Kidney tubule cell (primary cell): Measurements from ENCODE around the gene SLC38A3.

Source experiments
- DNase-seq: peaks from one replicate; pipeline ENCODE4 v3.0.0-alpha.2; 2018; ENCODE audit warnings: low spot score

The SLC38A3 gene

DNA sequence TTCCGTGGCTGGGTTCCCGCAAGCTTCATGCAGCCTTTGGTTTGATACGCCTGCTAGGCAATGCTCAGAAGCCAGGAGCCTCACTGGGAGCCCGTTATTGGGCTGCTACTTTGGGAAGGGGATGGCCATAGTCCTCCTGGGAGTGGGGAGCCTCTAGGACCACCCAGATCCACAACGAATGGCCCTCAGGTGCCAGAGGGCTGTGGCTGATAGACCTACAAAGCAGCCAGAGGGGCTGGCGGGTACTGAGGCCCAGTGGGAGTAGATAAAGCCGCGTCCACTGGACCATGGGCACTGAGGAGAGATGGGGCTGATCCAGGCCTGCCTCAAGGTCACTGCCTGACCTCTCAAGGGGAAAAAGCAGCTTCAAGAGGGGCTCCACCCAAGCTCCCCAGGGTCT lies 12.9 kb upstream of the SLC38A3 start:
- no peak for DNase-seq

DNA sequence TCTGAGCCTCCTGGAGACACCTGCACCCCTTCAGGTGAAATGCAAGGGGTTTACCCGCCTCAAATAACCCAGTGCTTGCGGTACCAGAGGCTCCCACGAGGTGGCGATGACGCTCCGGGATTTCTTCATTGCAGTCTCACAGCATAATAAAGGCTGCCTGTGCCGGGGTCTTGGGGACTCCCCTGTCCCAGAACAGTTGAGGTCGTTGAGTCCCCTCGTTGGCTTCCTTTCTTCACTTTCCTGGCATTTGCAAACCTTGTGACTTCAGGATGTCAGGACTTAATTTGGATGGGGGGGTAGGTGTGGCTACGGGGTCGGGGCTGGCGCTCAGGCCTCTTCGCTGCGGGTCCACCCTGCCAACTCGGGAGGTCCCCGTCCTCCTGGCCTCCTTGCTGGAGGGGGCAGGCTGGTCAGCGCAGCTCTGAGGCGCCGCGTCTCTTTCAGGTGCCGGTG lies 12.4 kb upstream of the SLC38A3 start:
- peak; percentile 65 for DNase-seq

DNA sequence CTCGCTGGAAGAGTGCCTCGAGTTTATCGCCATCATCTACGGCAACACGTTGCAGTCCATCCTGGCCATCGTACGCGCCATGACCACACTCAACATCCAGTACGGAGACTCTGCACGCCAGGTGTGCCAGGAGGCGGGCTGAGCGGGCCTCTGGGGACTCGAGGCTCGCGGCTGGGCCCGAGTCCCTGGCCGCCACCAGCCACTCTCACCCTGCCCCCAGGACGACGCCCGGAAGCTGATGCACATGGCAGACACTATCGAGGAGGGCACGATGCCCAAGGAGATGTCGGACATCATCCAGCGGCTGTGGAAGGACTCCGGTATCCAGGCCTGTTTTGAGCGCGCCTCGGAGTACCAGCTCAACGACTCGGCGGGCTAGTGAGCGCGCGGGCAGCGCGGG lies 11.8 kb upstream of the SLC38A3 start:
- DNase-seq: no peak

DNA sequence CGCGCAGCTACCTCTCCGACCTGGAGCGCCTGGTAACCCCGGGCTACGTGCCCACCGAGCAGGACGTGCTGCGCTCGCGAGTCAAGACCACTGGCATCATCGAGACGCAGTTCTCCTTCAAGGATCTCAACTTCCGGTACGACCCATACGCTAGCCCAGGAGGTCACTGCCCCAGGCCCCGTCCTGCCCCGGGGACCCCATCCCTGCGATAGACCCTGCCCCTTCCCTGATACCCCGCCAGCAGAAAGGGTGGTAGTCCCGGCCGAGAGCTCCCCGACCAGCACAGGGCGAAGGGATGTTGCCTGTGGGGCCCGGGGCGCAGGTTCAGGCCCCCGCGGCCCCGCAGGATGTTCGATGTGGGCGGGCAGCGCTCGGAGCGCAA lies 11.3 kb upstream of the SLC38A3 start:
- DNase-seq: no peak

DNA sequence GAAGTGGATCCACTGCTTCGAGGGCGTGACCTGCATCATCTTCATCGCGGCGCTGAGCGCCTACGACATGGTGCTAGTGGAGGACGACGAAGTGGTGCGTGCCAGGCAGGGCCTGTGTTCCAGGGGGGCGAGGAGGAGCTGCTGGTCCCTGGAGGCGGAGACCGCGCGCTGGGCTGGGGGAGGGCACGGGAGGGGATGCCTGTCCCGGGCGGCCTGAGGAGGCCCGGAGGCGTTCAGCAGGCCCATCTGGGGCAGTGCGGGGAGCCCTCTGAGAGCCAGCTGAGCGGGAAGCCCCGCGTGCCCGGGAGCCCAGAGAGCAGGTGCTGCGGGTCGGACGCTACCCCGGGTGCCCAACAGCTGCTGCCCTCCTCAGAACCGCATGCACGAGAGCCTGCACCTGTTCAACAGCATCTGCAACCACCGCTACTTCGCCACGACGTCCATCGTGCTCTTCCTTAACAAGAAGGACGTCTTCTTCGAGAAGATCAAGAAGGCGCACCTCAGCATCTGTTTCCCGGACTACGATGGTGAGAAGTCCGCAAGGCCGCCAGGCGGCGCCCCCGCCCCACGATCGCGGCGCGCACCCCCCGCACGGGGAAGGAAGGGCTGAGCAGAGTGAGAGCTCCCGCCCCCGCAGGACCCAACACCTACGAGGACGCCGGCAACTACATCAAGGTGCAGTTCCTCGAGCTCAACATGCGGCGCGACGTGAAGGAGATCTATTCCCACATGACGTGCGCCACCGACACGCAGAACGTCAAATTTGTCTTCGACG lies 10.8 kb upstream of the SLC38A3 start:
- peak; percentile 65 for DNase-seq

DNA sequence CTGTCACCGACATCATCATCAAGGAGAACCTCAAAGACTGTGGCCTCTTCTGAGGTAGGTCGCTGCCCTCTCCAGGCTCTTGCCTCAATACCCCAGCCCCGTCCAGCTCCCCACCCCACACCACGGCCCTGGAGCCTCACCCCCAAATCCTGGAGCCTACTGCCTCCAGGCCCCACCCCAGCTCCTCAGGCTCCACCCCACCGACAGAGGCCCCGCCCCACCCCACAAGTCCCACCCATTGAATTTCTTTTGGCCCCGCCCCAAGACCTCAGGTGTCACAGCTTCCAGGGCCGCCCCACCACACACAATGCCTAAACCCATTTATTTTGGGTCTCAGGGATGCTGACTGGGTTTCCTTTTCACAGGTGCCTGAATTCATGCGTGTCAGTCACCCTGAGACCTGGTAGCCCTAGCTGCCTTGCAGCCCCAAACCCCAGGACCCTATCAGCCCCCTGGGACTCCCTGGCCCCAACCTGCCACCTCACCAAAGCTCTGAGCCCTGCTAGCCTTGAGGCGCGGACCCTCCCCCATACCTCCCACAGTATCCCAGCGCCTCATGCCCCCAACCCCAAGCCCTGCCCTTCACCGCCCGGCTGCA lies 10.1 kb upstream of the SLC38A3 start:
- DNase-seq: no peak

DNA sequence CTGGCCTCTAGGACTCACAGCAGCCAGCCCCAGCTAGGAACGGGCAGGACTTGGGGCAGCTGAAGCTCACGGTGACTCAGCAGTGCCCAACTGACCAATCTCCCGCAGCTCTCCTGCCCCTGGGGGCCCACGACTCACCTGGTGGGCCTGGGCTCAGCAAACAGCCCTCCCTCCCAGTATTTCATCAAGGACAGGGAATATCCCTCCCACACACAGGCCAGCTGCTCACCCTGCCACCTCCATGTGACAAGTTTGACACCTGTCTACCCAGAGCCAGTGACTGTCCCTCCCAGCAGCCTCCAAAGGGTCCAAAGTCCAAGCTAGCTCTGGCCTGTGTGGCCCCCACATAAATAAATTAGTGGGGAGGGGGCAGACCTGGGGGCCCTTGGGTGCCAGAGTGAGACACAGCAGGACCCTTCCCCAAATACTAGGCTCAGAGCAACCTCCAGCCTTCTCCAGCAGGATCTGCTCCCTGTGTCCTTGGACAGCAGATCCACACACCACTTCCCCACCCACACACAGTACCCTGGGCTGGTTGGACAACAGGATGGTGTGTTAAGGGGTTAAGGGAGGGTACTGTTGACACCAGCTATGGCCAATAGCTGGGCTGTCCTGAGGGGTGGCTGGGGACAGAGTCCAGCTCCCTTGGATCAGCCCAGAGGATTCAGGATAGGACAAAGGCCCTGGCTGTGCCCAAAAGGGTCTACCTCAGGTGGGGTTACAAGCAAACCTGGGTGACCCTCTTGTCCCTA lies 9.4 kb upstream of the SLC38A3 start:
- peak; percentile 33 for DNase-seq

DNA sequence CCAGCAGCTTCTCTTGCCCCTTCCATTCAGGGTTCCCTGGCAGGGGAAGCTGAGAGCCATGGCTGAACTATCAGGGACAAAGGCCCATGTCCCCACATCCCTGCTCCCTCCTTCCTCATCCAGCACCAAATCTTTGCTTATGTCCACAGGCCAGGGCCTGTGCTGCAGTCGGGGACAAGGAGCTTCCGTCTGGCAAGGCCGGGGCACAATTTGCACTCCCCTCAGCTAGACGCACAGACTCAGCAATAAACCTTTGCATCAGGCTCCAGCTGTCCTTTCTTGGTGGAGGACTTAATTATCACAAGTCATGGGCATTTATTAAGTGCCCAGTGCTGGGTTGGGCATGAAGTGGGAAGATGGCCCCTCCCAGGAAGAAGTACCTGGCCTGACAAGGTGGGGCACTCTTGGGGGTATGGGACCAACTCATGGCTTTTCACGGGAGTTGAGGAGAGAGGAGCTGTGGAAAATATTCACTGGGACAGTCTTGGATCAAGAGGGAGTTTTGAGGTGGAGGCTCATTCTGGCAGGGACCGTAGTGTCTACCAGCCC lies 8.7 kb upstream of the SLC38A3 start:
- DNase-seq: no peak

DNA sequence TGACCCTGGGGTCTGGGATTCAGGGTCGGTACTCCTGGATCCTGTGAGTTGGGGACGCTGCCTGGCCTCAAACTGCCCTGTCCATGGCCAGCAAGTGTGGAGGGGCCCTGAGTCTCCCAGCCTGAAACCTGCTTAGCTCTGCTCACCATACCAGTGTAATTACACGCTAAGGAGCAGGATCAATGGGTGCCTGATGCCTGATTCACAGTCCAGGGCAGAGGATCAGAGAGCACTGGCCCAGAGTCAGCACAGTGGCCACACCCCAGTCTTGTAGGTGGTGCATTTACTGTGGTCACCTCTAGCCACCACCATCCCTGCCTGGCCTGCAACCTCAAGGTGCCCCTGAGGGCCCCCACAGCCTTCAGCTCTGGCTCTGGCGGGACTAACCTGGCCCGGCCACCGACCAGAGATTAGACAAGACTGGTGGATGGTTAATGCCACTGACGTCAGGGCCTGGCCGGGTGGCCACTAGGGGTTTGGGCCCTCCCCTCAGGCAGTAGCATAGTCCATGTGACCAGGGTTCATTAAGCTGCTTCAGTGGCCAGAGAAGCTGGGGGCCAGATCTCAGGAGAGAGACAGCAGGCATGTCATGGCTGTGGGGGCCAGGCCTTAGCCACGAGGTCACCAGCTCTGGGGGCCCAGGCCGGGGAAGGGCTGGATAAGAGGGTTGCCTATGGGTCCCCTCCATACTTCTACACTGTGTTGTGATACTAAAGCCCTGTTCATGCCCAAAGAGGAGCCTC lies 3.3 kb upstream of the SLC38A3 start:
- peak; percentile 42 for DNase-seq

DNA sequence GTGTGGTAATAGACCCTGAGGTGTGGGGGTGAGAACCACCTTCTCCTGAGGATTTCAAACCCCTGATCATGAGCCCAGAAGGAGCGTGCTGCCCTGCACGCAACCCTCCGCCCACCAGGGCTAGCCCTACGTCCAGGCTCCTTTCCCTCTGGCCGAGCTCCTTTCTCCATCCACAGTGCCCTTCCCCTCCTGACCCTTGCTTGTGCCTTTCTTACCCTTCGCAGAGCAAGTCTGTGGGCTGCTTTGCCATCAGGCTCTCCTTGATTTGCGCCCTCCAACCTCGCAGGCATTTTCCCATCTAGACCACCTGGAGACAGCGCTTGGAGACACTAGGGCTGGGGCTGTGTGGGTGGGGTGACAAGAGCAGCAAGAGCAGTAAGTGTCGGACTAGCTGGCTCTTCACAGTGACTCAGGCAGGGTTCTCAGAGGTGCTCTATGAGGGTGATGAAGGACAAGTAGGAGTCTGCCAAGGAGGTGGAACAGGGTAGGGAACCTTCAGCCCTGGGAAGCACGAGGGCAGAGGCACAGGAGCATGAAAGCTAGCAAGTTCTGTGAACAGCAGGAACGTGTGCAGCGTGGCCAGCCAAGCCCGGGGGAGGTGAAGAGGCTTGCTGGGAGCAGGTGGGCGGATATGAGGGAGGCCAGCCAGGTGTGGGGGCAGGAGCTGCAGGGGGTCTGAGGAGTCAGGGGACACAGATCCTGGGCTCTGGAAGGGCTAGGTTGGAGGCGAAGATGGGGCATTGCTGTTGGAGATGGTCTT lies 2.5 kb upstream of the SLC38A3 start:
- DNase-seq: no peak

DNA sequence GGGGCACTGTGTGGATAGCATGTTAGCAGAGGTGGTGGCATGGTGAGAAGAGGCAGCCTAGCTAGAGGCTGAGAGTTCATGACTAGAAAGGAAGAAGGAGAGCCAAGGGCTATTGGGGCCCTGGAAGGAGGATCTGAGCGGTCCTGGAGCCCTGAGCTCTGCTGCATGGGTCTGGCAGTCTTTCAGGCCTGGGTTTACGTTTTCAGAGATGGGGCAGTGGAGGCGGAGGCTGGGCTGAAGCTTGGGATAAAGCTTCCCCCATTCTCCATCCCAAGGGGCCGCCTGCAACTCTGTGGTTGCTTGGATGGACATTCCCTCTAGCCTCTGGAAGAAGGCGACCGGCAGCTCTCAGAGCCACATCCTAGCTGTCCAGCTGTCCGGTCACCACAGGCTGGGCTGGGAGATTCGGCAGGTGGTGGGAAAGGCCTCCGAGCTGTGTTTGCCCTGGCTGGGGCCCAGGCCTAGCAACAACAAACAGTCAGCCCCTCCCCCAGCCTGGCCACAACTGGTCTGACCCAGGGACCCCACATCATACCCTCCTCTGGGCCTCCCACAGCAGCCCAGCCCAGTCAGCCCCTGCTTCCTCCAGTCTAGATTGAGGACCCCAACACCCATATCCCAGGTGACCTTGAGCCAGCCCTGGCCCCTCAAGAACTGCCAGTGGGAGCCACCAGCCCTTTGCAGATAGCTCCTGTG lies 1.8 kb upstream of the SLC38A3 start:
- DNase-seq: no peak

DNA sequence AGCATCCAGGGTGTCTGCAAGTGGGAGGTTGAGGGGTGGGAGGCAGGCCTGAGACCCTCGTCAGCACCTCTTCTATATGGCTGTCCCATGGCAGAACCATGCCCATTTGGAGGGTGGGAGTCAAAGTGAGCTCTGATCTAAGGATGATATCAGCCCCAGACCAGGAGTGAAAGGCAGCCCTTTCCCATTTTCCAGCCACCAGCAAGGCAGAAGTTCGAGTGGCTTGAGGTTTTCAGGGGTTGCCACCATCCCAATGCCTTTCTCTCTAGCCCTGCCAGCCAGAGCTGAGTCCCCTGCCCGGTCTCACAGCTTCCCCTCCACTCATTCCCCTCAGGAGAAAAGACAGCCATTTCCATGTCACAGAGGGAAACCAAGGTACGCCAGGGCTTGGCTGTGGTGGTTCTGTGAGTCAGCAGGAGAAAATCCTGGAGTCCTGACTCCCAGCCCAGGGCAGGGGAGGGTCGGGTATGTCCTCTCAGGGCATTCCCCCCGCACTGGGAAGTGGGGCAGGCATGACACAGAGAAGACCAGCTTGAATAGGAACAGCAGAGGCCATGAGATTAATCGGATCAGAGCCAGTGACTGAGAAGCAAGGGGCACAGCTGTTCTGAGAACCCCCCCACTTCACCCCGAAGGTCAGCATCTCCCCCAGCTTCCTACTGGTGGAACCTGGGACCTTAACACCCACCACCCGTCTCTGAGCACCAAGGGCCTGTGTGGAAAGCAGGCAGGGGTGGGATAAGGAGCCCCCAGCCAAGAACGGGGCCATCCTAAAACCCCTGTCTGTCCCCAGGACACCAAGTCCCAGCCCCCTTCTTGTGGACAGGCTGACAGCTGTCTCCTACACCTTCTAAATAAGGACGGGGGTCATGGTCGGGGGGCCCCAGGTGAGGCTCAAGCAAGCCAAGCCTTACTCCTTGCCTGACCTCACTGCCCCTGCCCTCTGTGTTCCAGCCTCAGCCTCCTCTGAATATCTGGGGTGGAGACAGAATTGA lies 965 bp upstream of the SLC38A3 start:
- DNase-seq: peak; percentile 17

DNA sequence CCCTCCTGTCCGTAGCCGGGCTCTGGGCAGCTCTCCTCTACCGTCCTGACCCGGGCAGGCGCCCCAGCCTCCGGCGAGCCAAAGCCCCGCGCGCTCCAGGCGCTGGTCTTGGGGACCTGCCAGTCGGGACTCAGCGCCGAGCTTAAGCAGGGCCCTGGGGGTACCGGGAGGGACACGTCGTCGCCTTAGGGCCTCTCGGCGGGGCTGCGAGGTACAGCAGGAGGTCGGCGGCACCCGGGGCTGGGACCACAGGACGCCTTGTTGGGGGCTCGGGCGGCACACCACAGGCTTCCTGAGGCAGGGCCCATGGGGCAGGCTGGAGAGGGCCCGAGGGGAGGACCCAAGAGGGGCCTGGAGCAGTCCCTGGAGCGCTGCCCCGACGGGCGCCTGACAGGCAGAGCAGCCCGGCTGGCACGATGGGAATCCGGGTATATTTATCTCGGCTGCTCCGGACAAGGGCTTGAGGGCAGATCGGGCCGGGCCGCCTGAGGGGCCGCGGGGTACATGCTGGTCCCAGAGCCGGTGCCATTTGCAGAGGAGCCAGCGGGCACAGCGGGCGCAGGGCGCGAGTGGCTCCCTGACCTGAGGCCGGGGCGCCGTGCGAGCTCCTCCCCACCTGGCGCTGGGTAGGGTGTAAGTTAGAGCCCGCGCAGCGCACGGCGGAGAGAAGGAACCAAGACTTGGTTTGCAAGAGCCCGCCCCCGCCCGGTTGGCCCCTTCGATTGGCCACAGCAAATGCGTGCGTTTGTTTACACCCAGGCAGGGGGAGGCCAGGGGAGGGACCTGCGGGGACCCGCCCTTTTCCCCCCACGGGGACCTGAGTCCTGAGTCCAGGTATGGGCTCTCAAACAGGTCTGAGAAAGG lies 574 bp downstream of the SLC38A3 start:
- no peak for DNase-seq

DNA sequence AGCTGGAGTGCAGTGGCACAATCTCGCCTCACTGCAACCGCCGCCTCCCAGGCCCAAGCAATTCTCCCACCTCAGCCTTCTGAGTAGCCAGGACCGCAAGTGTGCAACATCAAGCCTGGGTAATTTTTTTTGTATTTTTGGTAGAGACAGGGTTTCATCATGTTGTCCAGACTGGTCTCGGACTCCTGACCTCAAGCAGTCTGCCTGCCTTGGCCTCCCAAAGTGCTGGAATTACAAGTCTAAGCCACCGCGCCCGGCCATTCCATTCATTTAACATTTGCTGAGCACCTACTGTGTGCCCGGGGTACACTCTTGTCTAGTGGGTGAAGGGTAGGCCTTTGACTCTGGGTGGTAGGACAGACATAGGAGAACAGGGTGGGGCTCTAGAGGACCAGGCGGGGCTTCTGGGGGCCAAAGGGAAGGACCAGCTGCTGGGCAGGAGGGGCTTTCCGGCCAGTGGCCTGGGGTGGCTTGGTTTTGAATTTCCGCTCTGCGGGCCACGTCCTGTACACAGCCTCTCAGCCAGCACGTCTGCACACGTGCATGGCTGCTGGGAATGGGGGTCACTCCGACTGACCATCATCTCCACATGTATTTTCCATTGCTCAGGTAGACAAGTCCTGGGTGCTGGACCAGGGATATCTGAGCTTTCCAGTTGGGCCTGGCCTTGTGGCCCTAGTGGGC lies 2.4 kb downstream of the SLC38A3 start:
- no peak for DNase-seq

DNA sequence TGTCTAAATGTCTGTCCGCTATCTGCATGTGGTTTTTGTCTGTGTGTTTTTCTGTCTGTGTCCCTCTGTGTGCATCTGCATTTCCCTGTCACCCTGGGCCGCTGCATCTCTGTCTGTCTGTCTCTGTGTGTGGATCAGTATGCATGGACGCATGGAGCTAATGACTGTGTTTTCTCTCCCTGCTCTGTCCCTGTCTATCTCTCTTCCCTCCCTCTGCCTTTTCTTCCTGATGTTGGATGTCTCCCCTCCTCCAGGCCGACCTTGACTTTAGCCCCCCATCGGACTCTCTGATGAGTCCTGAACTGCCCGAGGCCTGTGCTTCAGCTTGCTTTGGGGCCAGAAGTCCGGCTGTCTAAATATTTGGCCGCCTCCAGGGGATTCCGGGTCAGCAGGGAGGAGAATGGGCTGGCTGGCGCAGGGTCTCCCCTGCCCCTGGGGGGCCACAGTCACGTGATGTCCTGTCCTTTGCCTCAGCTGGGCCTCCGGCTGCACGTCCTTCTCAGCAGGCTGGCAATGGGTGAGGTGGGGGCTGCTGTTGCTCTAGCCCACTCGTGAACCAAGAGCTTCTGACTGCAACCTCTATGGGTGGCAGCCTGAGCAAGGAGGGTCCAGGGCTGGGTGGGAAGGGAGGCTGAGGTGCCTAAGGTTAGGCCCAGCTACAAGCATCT lies 3.7 kb downstream of the SLC38A3 start:
- DNase-seq: no peak

DNA sequence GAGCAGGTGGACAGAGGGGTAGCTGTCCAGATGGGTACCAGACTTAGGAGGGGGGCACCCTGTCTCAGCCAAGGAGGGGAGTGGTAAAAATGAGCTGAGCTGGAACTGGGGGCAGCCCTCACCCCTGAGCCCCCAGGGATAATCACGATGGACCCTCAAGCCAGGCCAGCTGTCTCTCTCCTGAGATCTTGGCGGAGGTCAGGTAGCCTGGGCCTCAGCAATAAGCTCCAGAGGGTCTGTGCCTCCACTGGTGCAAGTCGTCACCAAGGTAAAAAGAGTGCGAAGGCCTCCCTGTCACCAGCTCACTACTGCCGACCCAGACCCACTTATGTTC lies 5.1 kb downstream of the SLC38A3 start:
- DNase-seq: no peak
